ENCODE results near the gene FRMD5. TPM values are rescaled to one million over a fixed set of nuclear protein-coding genes. Genes with fewer than 3 reads are reported as not detected.
A peak's percentile ranks its signal among the peaks of the same experiment; 100 is the strongest.
"Not testable (repeated sequence)": the region's sequence is repeated elsewhere in the genome, so short reads cannot be mapped to it uniquely, and the experiment has no call there.

FRMD5 gene
- total and polyA plus RNA-seq, 11 donors: 12.5 to 110 (median 55.7) TPM

DNA sequence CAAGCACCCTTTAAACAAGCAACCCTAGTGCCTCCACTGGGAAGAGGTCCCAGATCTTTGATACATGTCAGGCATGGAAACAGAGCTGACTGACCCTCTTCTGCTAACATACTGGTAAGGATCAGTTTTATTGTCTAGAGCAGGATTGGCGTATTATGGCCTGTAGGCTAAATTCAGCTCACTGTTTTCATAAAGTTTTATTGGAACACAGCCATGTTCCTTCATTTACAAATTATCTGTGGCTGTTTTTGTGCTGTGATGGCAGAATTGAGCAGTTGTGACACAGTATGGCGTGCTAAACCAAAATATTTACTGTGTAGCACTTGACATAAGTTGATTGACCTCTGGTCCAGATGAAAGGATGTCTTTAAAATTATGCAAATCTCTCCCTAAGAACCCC, 323.2 kb downstream of the FRMD5 start:
- WGBS, 4 donors: 77 to 93% (median 88%) methylated on average over 2 of the region's 2 CpGs
- intact Hi-C loops (cut with DNase I): loop anchor here in 5 of 10 donors (5.0 to 10.0 kb wide), 4 partner anchors 193 to 633 kb away; no protein-coding TSS in a partner anchor
- H3K9me3 ChIP-seq: no peaks in the 10 kb centered on the region
- peaks cover 0 to 67% (median 19%) of the 10 kb centered on the region in 9 donors for H3K36me3 ChIP-seq
- no peak overlapping the region for H3K4me3 ChIP-seq
- ATAC-seq (peak in 3 of 4 donors; percentile 28 to 60 (median 45)), DNase-seq (no peak)
- peaks cover 0 to 41% (median 4%) of the 10 kb centered on the region in 12 donors for H3K4me1 ChIP-seq
- TF ChIP-seq POLR2A (IDR thresholded peaks at IDR 0.05): no peak
- TF ChIP-seq, protein P1, sequence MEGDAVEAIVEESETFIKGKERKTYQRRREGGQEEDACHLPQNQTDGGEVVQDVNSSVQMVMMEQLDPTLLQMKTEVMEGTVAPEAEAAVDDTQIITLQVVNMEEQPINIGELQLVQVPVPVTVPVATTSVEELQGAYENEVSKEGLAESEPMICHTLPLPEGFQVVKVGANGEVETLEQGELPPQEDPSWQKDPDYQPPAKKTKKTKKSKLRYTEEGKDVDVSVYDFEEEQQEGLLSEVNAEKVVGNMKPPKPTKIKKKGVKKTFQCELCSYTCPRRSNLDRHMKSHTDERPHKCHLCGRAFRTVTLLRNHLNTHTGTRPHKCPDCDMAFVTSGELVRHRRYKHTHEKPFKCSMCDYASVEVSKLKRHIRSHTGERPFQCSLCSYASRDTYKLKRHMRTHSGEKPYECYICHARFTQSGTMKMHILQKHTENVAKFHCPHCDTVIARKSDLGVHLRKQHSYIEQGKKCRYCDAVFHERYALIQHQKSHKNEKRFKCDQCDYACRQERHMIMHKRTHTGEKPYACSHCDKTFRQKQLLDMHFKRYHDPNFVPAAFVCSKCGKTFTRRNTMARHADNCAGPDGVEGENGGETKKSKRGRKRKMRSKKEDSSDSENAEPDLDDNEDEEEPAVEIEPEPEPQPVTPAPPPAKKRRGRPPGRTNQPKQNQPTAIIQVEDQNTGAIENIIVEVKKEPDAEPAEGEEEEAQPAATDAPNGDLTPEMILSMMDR (IDR thresholded peaks at IDR 0.05): no peak
- H3K27me3 ChIP-seq: no peaks in the 10 kb centered on the region
- peak overlapping the region in 1 of 12 donors; percentile 39 for H3K27ac ChIP-seq

DNA sequence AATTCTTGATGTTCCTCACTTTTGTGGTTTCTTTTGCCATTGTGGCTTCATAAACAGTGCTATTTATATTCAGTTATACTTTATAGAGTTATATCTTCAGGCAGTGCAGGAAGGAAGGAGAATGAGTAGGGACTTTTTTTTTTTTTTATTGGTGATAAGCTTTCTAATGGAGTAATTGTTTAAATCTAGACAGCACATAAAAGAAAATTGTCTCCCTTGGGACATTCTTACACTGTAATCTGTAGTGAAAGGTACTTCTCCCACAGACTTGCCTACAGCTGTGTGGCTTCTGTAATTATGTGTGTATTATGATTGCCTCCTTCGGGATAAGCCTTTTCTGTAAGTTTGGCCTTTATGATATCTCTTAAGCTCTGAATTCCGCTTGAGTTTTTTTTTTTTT, 326.7 kb downstream of the FRMD5 start:
- Histone ChIP-seq H3K4me1 (peaks cover 0 to 20% (median 2%) of the 10 kb centered on the region in 12 donors), H3K27ac (no peak overlapping the region), H3K9me3 (no peaks in the 10 kb centered on the region), H3K27me3 (no peaks in the 10 kb centered on the region), H3K4me3 (no peak overlapping the region), H3K36me3 (peaks cover 0 to 68% (median 23%) of the 10 kb centered on the region in 9 donors)
- no peak for DNase-seq
- TF ChIP-seq, protein P1 (IDR thresholded peaks at IDR 0.05): no peak
- TF ChIP-seq POLR2A (IDR thresholded peaks at IDR 0.05): no peak
- no peak for ATAC-seq
- intact Hi-C loops (cut with DNase I): no loop called here
- WGBS, 4 donors: 76 to 88% (median 83%) methylated on average over 2 of the region's 2 CpGs

DNA sequence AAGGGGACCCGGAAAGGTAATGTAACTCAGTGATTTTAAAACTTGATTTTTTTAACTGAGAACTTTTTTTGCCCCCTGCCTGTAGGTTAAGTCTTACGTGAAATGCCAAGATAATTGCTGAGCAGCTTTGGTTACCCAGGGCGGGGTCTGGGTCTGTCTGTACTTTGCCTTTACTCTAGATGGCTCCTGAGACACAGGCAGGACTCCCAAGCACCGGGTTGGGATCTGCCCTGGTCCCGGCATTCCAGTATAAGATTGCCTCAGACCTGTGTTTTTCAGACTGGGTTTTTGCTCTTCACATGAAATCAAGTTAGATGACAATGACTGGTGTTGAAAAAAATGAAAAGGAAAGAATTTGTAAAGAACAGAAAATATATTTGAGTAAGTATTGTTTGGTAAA, 328.0 kb downstream of the FRMD5 start:
- Histone ChIP-seq H3K27me3 (no peaks in the 10 kb centered on the region), H3K9me3 (no peaks in the 10 kb centered on the region), H3K4me1 (peaks cover 0 to 8% (median 2%) of the 10 kb centered on the region in 12 donors), H3K4me3 (no peak overlapping the region), H3K27ac (no peak overlapping the region), H3K36me3 (peaks cover 0 to 54% (median 21%) of the 10 kb centered on the region in 9 donors)
- TF ChIP-seq, protein P1 (IDR thresholded peaks at IDR 0.05): no peak
- no peak for TF ChIP-seq POLR2A (IDR thresholded peaks at IDR 0.05)
- 91 to 95% (median 92%) methylated on average over 5 of the region's 5 CpGs for WGBS, 4 donors
- DNase-seq (no peak), ATAC-seq (no peak)
- intact Hi-C loops (cut with DNase I): no loop called here

DNA sequence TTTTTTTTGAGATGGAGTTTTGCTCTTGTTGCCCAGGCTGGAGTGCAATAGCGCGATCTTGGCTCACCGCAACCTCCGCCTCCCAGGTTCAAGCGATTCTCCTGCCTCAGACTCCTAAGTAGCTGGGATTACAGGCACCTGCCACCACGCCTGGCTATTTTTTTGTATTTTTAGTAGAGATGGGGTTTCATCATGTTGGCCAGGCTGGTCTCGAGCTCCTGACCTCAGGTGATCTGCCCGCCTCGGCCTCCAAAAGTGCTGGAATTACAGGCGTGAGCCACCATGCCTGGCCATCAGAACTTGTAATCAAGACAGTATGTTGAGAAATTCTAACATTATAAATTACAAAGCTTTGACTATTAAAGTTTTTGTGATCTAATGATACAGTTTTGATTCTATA, 328.4 kb downstream of the FRMD5 start:
- ATAC-seq; H3K4me1 ChIP-seq; H3K9me3 ChIP-seq; H3K27ac ChIP-seq; H3K4me3 ChIP-seq; intact Hi-C loops (cut with DNase I); DNase-seq; H3K27me3 ChIP-seq: not testable (repeated sequence)
- peaks cover 0 to 52% (median 19%) of the 10 kb centered on the region in 9 donors for H3K36me3 ChIP-seq
- WGBS, 4 donors: 91 to 97% (median 95%) methylated on average over 10 of the region's 10 CpGs

DNA sequence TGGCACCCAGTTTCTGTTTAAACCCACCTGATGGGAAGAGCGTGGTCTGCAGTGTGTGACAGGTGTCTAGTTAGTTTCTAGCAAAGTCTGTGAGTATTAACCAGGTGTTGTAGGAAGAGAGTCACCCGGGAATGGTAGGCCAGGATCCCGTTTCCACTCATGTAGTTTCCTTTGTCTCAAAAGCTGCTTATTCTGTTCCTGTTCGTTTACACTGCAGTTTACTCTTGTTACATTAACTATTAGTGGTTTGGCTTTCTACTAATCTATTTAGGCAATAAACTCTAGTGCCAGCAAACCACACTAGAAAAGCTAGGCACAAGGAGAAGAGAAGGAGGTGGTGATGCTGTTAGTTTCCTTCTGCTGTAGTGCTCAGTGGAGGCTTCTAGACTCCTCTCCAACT, 335.5 kb downstream of the FRMD5 start:
- 75 to 85% (median 83%) methylated on average over 4 of the region's 4 CpGs for WGBS, 4 donors
- peaks cover 0 to 71% (median 8%) of the 10 kb centered on the region in 9 donors for H3K36me3 ChIP-seq
- TF ChIP-seq, protein P1 (IDR thresholded peaks at IDR 0.05): no peak
- TF ChIP-seq POLR2A (IDR thresholded peaks at IDR 0.05): no peak
- no peak overlapping the region for H3K27ac ChIP-seq
- no peaks in the 10 kb centered on the region for H3K27me3 ChIP-seq
- no peak overlapping the region for H3K4me3 ChIP-seq
- intact Hi-C loops (cut with DNase I): no loop called here
- no peaks in the 10 kb centered on the region for H3K4me1 ChIP-seq
- DNase-seq: no peak
- no peaks in the 10 kb centered on the region for H3K9me3 ChIP-seq
- no peak for ATAC-seq
